HEK293 (cell line): Measurements from ENCODE around the gene CAMK2B.

Experiments
- CTCF ChIA-PET: fragments of 350-600 bp; formaldehyde crosslinking; extraction: SDS; loops from one replicate; lab custom pipeline; 2021; ENCODE audit warnings: antibody characterized with exemption; lab: Yijun Ruan, JAX
- POLR2A ChIA-PET: fragments of 300-600 bp; formaldehyde crosslinking; extraction: SDS; loops from one replicate; lab custom pipeline; 2020; ENCODE audit warnings: antibody characterized with exemption, inconsistent platforms; lab: Yijun Ruan, JAX
- H3K27ac ChIP-seq: fragments of 200-500 bp; sonication (Bioruptor generic); 2 replicates; pipeline ENCODE4 v1.5.1; 2014; ENCODE audit warnings: low read depth, low read length, control low read depth, inconsistent platforms; ENCODE audit errors: extremely low read depth
- H3K36me3 ChIP-seq, 2 experiments: fragments of 200-500 bp in 1 of 2; sonication (Bioruptor generic) in 1 of 2; 1 replicate in 1 of 2; 2 replicates in 1 of 2; pipeline ENCODE4 v1.5.1; 2014 to 2017; ENCODE audit warnings: inconsistent platforms in 2 of 2, low read length in 2 of 2; ENCODE audit not compliant: control insufficient read depth in 2 of 2, insufficient read depth in 1 of 2
- H3K4me1 ChIP-seq: fragments of 200-500 bp; sonication (Bioruptor generic); 2 replicates; pipeline ENCODE4 v1.5.1; 2014; ENCODE audit warnings: mild to moderate bottlenecking, low read length, inconsistent platforms; ENCODE audit not compliant: control insufficient read depth, insufficient read depth
- H3K4me3 ChIP-seq: 2 replicates; pipeline ENCODE4 v1.5.1; 2011; ENCODE audit warnings: low read depth, mild to moderate bottlenecking, control low read depth, low read length, moderate library complexity
- H3K9me3 ChIP-seq: fragments of 200-500 bp; sonication (Bioruptor generic); 2 replicates; pipeline ENCODE4 v1.5.1; 2014; ENCODE audit warnings: low read depth, low read length, inconsistent platforms; ENCODE audit not compliant: control insufficient read depth, insufficient read depth
- PBX3 ChIP-seq: sonication (generic); formaldehyde crosslinking; IDR thresholded peaks from 2 replicates; pipeline ENCODE4 v1.8.1; 2022; ENCODE audit warnings: mild to moderate bottlenecking, moderate library complexity, missing genetic modification reagents
- PRDM2 ChIP-seq: fragments of 450-650 bp; formaldehyde crosslinking; IDR thresholded peaks from 2 replicates; pipeline ENCODE4 v1.5.1; 2016; ENCODE audit warnings: missing biosample characterization, missing genetic modification characterization, borderline replicate concordance
- ZFHX2 ChIP-seq: fragments of 450-650 bp; formaldehyde crosslinking; conservative IDR thresholded peaks from 2 replicates; pipeline ENCODE4 v1.5.1; 2016; ENCODE audit warnings: missing biosample characterization, missing genetic modification characterization
- ZFP69B ChIP-seq: fragments of 450-650 bp; formaldehyde crosslinking; IDR thresholded peaks from 2 replicates; pipeline ENCODE4 v1.5.1; 2016; ENCODE audit warnings: missing biosample characterization, missing genetic modification characterization
- ZIC2 ChIP-seq: fragments of 450-650 bp; formaldehyde crosslinking; IDR thresholded peaks from 2 replicates; pipeline ENCODE4 v1.5.1; 2016; ENCODE audit warnings: missing biosample characterization, missing genetic modification characterization
- ZNF221 ChIP-seq: fragments of 450-650 bp; formaldehyde crosslinking; IDR thresholded peaks from 2 replicates; pipeline ENCODE4 v1.5.1; 2017; ENCODE audit warnings: missing biosample characterization, missing genetic modification characterization, borderline replicate concordance
- ZNF223 ChIP-seq: fragments of 450-650 bp; formaldehyde crosslinking; IDR thresholded peaks from 2 replicates; pipeline ENCODE4 v1.5.1; 2016; ENCODE audit warnings: missing biosample characterization, missing genetic modification characterization
- ZNF23 ChIP-seq: fragments of 450-650 bp; formaldehyde crosslinking; IDR thresholded peaks from 2 replicates; pipeline ENCODE4 v1.5.1; 2016; ENCODE audit warnings: missing biosample characterization, missing genetic modification characterization, borderline replicate concordance
- ZNF302 ChIP-seq: fragments of 450-650 bp; formaldehyde crosslinking; IDR thresholded peaks from 2 replicates; pipeline ENCODE4 v1.5.1; 2016; ENCODE audit warnings: missing biosample characterization, missing genetic modification characterization, low read depth
- ZNF426 ChIP-seq: fragments of 450-650 bp; formaldehyde crosslinking; IDR thresholded peaks from 2 replicates; pipeline ENCODE4 v1.5.1; 2017; ENCODE audit warnings: missing biosample characterization, missing genetic modification characterization, mild to moderate bottlenecking, inconsistent platforms, moderate library complexity
- ZNF449 ChIP-seq: fragments of 450-650 bp; formaldehyde crosslinking; IDR thresholded peaks from 2 replicates; pipeline ENCODE4 v1.5.1; 2017; ENCODE audit warnings: missing biosample characterization, mild to moderate bottlenecking, missing genetic modification characterization, moderate library complexity
- ZNF510 ChIP-seq: fragments of 450-650 bp; formaldehyde crosslinking; IDR thresholded peaks from 2 replicates; pipeline ENCODE4 v1.5.1; 2018; ENCODE audit warnings: mild to moderate bottlenecking, missing genetic modification characterization, missing biosample characterization; ENCODE audit not compliant: insufficient replicate concordance
- ZNF530 ChIP-seq: fragments of 450-650 bp; formaldehyde crosslinking; IDR thresholded peaks from 2 replicates; pipeline ENCODE4 v1.5.1; 2016; ENCODE audit warnings: low read depth, missing biosample characterization, missing genetic modification characterization
- ZNF560 ChIP-seq: fragments of 450-650 bp; formaldehyde crosslinking; IDR thresholded peaks from 2 replicates; pipeline ENCODE4 v1.5.1; 2017; ENCODE audit warnings: missing biosample characterization, missing genetic modification characterization, borderline replicate concordance
- ZNF580 ChIP-seq: fragments of 450-650 bp; formaldehyde crosslinking; IDR thresholded peaks from 2 replicates; pipeline ENCODE4 v1.5.1; 2016; ENCODE audit warnings: missing biosample characterization, missing genetic modification characterization
- ZNF639 ChIP-seq: fragments of 450-650 bp; formaldehyde crosslinking; IDR thresholded peaks from 2 replicates; pipeline ENCODE4 v1.5.1; 2016; ENCODE audit warnings: missing biosample characterization, missing genetic modification characterization
- ZNF658 ChIP-seq: fragments of 450-650 bp; formaldehyde crosslinking; IDR thresholded peaks from 2 replicates; pipeline ENCODE4; 2016; ENCODE audit warnings: missing biosample characterization, missing genetic modification characterization
- ZNF837 ChIP-seq: fragments of 450-650 bp; formaldehyde crosslinking; IDR thresholded peaks from 2 replicates; pipeline ENCODE4 v1.5.1; 2016; ENCODE audit warnings: missing biosample characterization, missing genetic modification characterization
- ZSCAN18 ChIP-seq: fragments of 450-650 bp; formaldehyde crosslinking; IDR thresholded peaks from 2 replicates; pipeline ENCODE4 v1.5.1; 2016; ENCODE audit warnings: missing biosample characterization, missing genetic modification characterization

Gene CAMK2B

GRCh38 chr7:44324481-44325200 lies 753 bp downstream of the CAMK2B start (continued):
- TF ChIP-seq ZNF221 (tag by site-specific recombination) (no peak), ZNF223 (tag by site-specific recombination) (no peak), ZNF658 (no peak), ZNF639 (tag by site-specific recombination) (no peak), PBX3 (CRISPR knock-in tag) (no peak), PRDM2 (tag by site-specific recombination) (no peak), ZNF580 (tag by site-specific recombination) (no peak), ZNF302 (tag by site-specific recombination) (no peak), ZSCAN18 (tag by site-specific recombination) (no peak), ZIC2 (tag by site-specific recombination) (0 out of 2 replicates have a peak, but pooled peaks have one; percentile 24)

GRCh38 chr7:44324204-44324480 lies 1.3 kb downstream of the CAMK2B start:
- ChIA-PET CTCF (no interaction called here), POLR2A (no interaction called here)
- H3K36me3 ChIP-seq = no peaks in the 10 kb centered on the region
- H3K9me3 ChIP-seq = no peaks in the 10 kb centered on the region
- peaks cover 2% of the 10 kb centered on the region; the same call in 1 of the 2 replicates for H3K4me1 ChIP-seq
- H3K27ac ChIP-seq = no peak overlapping the region
- H3K4me3 ChIP-seq = no peak overlapping the region
- no peak for TF ChIP-seq ZNF23 (tag by site-specific recombination)
- TF ChIP-seq ZNF449 (tag by site-specific recombination) = no peak
- no peak for TF ChIP-seq ZNF560 (tag by site-specific recombination)
- TF ChIP-seq ZNF837 (tag by site-specific recombination) = no peak
- TF ChIP-seq ZNF530 (tag by site-specific recombination) = no peak
- TF ChIP-seq ZFP69B = no peak
- no peak for TF ChIP-seq ZFHX2 (tag by site-specific recombination)
- no peak for TF ChIP-seq ZNF510 (tag by site-specific recombination)
- no peak for TF ChIP-seq ZNF426 (tag by site-specific recombination)
